Mesodermal cell (in vitro differentiated cells): ENCODE results near the gene BAIAP3.

Source experiments
- H3K27ac ChIP-seq: 2 replicates; pipeline ENCODE4 v1.7.0; 2013; ENCODE audit warnings: mild to moderate bottlenecking, low read depth, low read length, moderate library complexity; ENCODE audit not compliant: severe bottlenecking
- H3K36me3 ChIP-seq: 2 replicates; pipeline ENCODE4 v1.7.1; 2013; ENCODE audit warnings: mild to moderate bottlenecking, low read length, moderate library complexity; ENCODE audit not compliant: control insufficient read depth, insufficient read depth
- H3K4me1 ChIP-seq: one replicate; pipeline ENCODE4 v1.7.1; 2013; ENCODE audit warnings: mild to moderate bottlenecking, low read length; ENCODE audit not compliant: insufficient read depth, control insufficient read depth, poor library complexity, severe bottlenecking
- H3K4me3 ChIP-seq: 2 replicates; pipeline ENCODE4 v1.7.0; 2013; ENCODE audit warnings: low read length, control low read depth, mild to moderate bottlenecking; ENCODE audit not compliant: insufficient read depth, poor library complexity, severe bottlenecking; ENCODE audit errors: extremely low read depth
- H3K9me3 ChIP-seq: 2 replicates; pipeline ENCODE4 v1.7.1; 2013; ENCODE audit warnings: mild to moderate bottlenecking, low read length, moderate library complexity; ENCODE audit not compliant: control insufficient read depth
- WGBS, 2 experiments: methylation state at CpG; one replicate each; pipeline ENCODE4 v1.1.5; 2013; ENCODE audit warnings: missing lambda C conversion rate in 2 of 2; ENCODE audit not compliant: insufficient coverage in 2 of 2; 5-methylcytosine and 5-hydroxymethylcytosine counted together

BAIAP3 gene

DNA sequence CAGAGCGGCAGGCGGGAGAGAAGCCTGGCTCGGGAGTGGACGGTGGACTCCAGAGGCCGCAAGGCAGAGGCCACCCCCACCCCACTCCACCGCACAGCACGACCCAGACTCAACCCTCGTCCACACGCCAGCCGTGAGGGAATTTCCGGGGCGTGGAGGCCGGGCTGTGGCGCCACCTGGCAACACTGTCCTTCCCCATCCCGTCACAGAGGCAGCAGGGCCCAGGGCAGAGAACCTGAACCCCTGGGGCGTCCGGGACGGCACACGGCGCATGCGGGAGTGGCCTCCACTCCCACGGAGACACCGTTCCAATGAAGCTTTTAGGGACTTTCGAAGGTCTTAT, 41.8 kb downstream of the BAIAP3 start:
- WGBS, 2 experiments = 97 to 98% methylated on average over 21 of the region's 24 CpGs
- Histone ChIP-seq H3K4me1 (peaks cover 3% of the 10 kb centered on the region), H3K9me3 (no peaks in the 10 kb centered on the region), H3K36me3 (peaks cover 21% of the 10 kb centered on the region), H3K27ac (no peak overlapping the region), H3K4me3 (no peak overlapping the region)

DNA sequence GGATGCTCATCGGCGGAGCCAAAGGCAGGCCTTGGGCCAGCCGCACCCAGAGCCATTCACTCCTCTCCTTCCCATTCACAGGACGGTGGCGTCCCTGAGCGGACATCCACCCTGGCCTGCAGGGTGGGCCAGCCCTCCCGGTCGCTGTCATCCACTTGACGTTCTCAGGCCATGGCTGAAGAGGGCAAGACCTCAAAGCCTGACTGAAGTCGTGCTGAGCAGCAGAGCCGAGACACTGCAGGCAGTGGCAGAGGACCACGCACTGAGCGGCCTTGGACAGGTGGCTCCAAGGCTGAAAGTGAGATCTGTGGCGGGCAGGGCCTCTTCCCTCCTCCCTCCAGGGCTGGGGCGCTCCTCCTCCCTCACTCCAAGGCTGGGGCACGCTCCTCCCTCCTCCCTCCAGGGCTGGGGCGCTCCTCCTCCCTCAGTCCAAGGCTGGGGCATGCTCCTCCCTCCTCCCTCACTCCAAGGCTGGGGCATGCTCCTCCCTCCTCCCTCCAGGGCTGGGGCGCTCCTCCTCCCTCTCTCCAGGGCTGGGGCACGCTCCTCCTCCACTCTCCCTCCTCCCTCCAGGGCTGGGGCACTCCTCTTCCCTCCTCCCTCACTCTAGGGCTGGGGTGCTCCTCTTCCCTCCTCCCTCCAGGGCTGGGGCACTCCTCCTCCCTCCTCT, 42.4 kb downstream of the BAIAP3 start:
- peaks cover 3% of the 10 kb centered on the region for H3K4me1 ChIP-seq
- H3K9me3 ChIP-seq = no peaks in the 10 kb centered on the region
- no peak overlapping the region for H3K27ac ChIP-seq
- H3K36me3 ChIP-seq = peaks cover 21% of the 10 kb centered on the region
- WGBS, 2 experiments = 94 to 96% methylated on average over 18 to 19 of the region's 19 CpGs
- H3K4me3 ChIP-seq = no peak overlapping the region

DNA sequence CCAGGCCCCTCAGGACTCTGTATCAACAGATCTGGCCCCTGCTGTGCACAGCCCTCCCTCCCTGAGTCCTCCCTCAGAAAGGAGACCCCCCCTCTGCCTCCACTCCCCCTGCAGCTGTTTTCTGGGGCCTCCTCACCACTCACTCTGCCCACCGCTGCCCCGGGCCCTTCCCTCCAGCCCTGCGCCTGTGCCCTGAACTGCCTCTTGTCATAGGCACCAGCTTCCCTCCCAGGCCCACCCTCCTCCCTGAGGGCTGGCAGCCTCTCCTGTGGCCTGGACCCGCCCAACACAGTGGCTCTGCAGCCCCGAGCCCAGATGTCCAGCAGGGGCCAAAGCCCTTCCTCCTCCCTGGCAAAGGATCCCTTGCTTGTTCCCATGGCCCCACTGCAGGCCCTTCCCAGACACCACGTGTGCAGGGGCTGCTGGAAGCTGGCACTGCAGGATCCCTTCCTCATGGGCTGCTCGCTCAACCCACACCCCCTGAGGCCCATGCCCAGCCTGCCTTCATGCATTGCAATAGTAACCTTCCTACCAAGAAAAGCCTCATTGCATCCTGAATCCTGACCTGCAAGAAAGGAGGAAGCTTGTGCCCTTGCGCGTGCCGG, 44.1 kb downstream of the BAIAP3 start:
- Histone ChIP-seq H3K27ac (no peak overlapping the region), H3K4me3 (no peak overlapping the region), H3K4me1 (peaks cover 3% of the 10 kb centered on the region), H3K9me3 (no peaks in the 10 kb centered on the region), H3K36me3 (peaks cover 21% of the 10 kb centered on the region)
- 88 to 92% methylated on average over 9 to 10 of the region's 10 CpGs for WGBS, 2 experiments

DNA sequence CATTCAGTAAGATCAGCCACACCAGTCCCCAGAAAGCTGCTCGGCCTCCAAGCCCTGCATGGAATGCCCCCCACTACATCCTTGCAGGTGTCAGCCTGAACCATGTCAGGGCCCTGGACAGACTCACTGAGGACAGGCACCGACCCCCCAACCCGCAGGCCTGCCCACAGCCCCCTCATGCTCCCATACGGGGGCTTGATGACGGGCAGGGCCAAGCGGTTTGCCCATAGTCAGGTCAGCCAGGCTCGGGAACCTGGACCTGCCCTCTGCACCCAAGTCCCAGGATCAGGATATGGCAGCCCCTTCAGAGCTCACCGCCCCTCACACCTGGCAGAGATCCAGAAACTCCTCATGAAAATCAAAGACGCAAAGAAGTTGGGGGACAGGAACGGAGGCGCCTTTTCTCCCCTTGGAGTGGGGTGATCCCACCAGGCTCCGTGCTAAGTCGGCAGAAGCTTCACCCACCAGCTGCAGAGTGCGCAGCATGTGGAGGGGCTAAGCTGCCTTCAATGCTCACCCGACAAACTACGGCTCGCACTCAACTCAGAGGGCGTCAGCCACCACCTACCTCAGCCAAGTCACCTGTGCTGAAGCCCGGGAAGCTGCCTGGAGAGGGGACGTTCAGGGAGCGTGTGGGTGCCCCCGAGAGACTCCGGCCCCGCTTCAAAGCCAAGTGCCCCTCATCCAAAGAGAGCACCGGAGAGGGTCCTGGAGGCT, 44.8 kb downstream of the BAIAP3 start:
- WGBS, 2 experiments = 59 to 63% methylated on average over 21 to 25 of the region's 25 CpGs
- no peaks in the 10 kb centered on the region for H3K9me3 ChIP-seq
- H3K4me3 ChIP-seq = peak overlapping the region; percentile 61
- no peak overlapping the region for H3K27ac ChIP-seq
- peaks cover 21% of the 10 kb centered on the region for H3K36me3 ChIP-seq
- peaks cover 3% of the 10 kb centered on the region for H3K4me1 ChIP-seq

DNA sequence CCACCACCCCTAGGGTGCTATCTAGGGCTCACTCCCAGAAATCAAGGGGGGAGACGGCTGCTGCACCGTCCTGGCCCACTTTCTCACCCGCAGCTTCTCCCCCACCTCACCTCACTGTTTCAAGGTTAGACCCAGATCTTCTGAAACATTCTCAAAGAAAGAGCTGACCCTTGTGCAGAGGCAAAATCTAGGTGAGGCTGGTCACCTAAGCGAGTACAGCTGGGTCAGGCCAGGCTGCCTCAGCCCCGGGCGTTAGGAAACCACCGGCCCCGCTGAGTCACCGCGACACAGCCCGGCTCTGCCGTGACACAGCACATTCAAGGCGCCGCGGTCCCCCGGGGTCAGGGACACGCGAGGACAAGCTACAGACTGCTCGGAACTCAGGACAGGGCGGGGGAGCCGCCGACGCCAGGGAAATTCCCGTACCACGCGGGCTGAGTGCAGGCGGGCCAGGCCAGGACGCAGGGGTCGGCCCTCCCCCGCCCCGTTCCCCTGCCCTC, 45.4 kb downstream of the BAIAP3 start:
- Histone ChIP-seq H3K4me1 (peaks cover 3% of the 10 kb centered on the region), H3K36me3 (peaks cover 25% of the 10 kb centered on the region), H3K4me3 (peak overlapping the region; percentile 61), H3K27ac (peak overlapping the region; percentile 87), H3K9me3 (no peaks in the 10 kb centered on the region)
- WGBS, 2 experiments = 1 to 2% methylated on average over 18 to 24 of the region's 31 CpGs

DNA sequence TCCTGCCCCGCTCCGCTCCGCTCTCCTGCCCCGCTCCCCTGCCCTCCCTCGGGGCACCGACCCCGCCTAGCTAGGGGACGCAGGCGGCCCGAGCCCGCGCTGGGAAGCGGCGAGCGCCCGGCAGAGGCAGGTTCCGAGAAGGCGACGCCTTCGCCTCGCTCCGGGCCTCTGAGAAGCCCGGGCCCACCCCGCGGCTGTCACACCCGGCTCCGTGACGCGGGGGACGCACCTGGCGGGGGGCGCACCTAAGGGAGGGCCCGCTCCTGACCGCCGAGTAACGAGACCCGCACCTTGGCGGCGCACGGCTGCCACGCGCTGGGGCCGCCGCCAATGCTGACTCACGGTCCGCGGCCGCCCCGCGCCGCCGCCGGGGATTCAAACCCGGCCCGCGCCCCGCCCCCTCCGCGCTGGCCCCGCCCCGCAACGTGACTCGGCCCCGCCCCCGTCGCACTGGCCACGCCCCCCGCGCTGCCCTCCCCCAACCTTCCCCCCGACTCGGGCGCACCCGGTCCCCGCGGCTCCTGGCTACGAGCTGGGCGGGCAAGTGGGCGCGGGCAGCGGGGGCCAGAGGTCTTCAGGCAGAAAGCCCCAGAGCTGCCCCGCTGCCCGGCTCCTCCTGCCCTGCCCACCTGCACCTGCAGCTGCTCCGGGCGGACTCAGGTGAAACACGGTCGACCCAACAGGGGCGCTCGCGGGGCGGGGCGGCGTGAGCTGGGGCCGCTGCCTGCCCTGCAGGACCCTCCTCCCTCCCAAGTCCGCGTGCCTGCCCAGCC, 46.0 kb downstream of the BAIAP3 start:
- H3K4me1 ChIP-seq = peaks cover 3% of the 10 kb centered on the region
- H3K27ac ChIP-seq = peak overlapping the region; percentile 87
- peaks cover 23% of the 10 kb centered on the region for H3K36me3 ChIP-seq
- WGBS, 2 experiments = 1 to 2% methylated on average over 59 to 60 of the region's 95 CpGs
- peak overlapping the region; percentile 61 for H3K4me3 ChIP-seq
- no peaks in the 10 kb centered on the region for H3K9me3 ChIP-seq

DNA sequence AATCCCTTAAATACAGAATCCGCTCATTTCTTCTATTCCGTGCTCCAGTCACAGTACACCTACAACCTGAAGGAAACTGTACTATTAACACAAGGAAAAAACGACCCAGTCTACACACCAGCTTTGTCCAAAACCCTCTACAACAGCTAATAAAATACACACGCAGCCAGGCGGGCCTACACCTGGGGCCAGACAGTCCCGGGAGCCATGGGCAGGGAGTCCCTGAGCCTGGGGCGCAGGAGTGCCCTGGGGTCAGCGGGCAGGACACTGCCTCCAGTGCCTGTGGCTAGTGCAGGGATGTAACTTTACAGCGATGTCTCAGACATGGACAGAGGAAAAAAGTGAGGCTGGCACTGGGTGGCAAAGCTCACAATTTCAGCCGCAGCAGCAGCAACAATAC, 46.8 kb downstream of the BAIAP3 start:
- Histone ChIP-seq H3K4me3 (peak overlapping the region; percentile 61), H3K9me3 (no peaks in the 10 kb centered on the region), H3K27ac (no peak overlapping the region), H3K4me1 (peaks cover 3% of the 10 kb centered on the region), H3K36me3 (peaks cover 22% of the 10 kb centered on the region)
- WGBS, 2 experiments = 75 to 84% methylated on average over 5 to 7 of the region's 10 CpGs

DNA sequence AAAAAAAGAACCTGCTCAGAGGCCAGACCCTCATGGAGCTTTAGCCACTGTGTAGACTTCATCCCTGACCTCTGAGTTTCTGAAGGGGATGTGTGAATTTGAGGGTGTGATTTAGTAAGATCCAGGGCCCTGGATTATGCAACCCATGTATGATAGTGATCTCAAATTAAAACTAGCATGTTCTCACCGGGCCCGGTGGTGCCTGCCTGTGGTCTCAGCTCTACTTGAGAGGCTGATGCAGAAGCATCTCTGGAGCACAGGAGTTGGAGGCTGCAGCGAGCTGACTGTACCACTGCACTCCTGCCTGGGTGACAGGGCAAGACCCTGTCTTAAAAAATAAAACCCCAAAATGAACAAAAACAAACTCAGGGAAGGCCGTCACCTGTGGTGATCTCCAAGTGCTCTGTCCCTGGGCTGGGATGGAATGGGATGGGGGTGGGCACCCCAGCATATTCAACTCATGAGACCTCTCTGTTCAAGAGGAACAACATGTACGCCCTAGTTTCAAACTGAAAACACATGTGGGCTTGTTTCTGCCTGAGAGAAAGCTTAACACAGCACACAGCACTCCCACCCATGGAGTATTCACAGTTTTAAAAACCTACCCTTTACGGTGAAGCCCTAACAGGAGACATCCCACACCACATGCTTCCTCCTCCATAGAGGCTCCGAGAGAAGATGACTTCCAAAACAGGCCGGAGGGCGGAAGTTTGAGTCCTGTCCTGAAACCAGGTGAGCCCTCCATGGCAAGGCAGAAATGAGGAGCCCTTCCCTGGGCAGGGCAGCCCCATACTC, 48.4 kb downstream of the BAIAP3 start:
- no peaks in the 10 kb centered on the region for H3K9me3 ChIP-seq
- H3K4me3 ChIP-seq = no peak overlapping the region
- 90 to 96% methylated on average over 6 to 7 of the region's 9 CpGs for WGBS, 2 experiments
- peaks cover 3% of the 10 kb centered on the region for H3K4me1 ChIP-seq
- H3K36me3 ChIP-seq = peaks cover 16% of the 10 kb centered on the region
- no peak overlapping the region for H3K27ac ChIP-seq

DNA sequence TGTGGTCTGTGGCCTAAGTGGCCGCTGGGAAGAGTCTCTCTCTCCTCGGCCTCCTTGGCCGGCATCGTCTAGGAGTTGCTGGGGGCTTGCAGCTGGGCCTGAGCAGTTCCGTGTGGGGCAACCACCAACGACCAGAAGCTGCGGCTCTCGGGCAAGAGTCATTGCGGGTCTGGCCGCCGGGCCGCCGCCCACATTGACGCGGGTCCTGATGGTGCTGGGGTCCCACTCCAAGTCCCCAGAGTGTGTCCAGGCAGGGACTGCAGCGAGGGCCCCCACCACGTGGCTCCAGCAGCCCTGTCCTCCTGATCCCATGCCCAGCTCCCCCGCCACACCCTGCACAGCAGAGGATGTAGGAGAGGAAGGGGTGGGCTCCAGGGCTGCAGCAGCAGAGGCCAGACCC, 50.1 kb downstream of the BAIAP3 start:
- Histone ChIP-seq H3K4me3 (no peak overlapping the region), H3K36me3 (peaks cover 16% of the 10 kb centered on the region), H3K4me1 (peaks cover 3% of the 10 kb centered on the region), H3K9me3 (no peaks in the 10 kb centered on the region), H3K27ac (no peak overlapping the region)
- 89 to 97% methylated on average over 16 to 17 of the region's 18 CpGs for WGBS, 2 experiments

DNA sequence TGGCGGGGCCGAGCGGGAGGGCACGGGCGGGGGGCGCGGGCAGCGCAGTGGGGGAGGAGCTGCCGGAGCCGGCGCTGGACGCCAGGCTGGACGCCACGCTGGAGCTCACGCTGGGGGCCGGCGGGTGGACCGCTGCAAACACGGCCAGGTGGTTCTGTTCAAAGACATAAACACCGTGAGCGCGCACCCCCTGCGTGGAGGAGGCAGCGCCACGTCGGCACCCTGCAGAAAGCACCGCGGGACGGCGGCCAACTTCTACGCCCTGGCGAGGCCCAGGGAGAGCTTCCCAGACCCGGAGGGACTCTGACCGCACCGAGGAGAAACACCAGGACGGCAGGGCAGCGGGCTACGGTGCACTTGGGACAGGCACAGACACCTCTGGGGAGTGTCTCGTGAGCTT, 51.8 kb downstream of the BAIAP3 start:
- Histone ChIP-seq H3K36me3 (peaks cover 24% of the 10 kb centered on the region), H3K4me1 (no peaks in the 10 kb centered on the region), H3K9me3 (no peaks in the 10 kb centered on the region), H3K4me3 (no peak overlapping the region), H3K27ac (no peak overlapping the region)
- WGBS, 2 experiments = 96 to 97% methylated on average over 34 to 39 of the region's 39 CpGs
